ENCODE results near the gene CAP2.

GRCh38 chr6:17360564-17360963 is 32.8 kb upstream of the CAP2 start:
- no peak for TF ChIP-seq CTCF (IDR thresholded peaks at IDR 0.05 in 2 of 3, conservative IDR thresholded peaks at IDR 0.05 in 1 of 3; ENCODE audit: insufficient read depth in 2 of 3, low read depth in 1 of 3, low read length in 3 of 3)
- no peak for TF ChIP-seq ERF (CRISPR knock-in tag; IDR thresholded peaks at IDR 0.05)
- TF ChIP-seq FOXP4 (CRISPR knock-in tag; IDR thresholded peaks at IDR 0.05; ENCODE audit: borderline replicate concordance), result no peak
- TF ChIP-seq POLR2AphosphoS5 (IDR thresholded peaks at IDR 0.05; ENCODE audit: control insufficient read depth, insufficient read depth, low read depth, low read length), result no peak
